Gastrocnemius medialis (tissue), 4 donors: ENCODE data around the gene CUX1. TPM values are rescaled to one million over a fixed set of nuclear protein-coding genes. Genes with fewer than 3 reads are reported as not detected.
A peak's percentile ranks its signal among the peaks of the same experiment; 100 is the strongest.

Source experiments
- ATAC-seq, 2 donors: fragments of 150-250 bp; one replicate each; pipeline ENCODE4 v1.9.1; 2016
- DNase-seq, 2 donors: peaks; one replicate each; pipeline ENCODE4 v3.0.0-alpha.2; 2019
- H3K27ac ChIP-seq, 4 donors: fragments of 200-600 bp; sonication (generic); 1 replicate in 1 of 4; 2 replicates in 3 of 4; pipeline ENCODE4 v1.5.1; 2016 to 2018; ENCODE audit warnings: mild to moderate bottlenecking in 2 of 4, moderate library complexity in 1 of 4
- H3K27me3 ChIP-seq, 3 donors: fragments of 200-600 bp; sonication (generic) in 2 of 3; 1 replicate in 1 of 3; 2 replicates in 2 of 3; pipeline versions ENCODE4 v1.5.1 to v1.6.0; 2016 to 2019; ENCODE audit warnings: mild to moderate bottlenecking in 1 of 3, moderate library complexity in 1 of 3
- H3K36me3 ChIP-seq, 2 donors: fragments of 200-600 bp; sonication (generic) in 1 of 2; one replicate each; pipeline ENCODE4 v1.5.1; 2017 to 2018
- H3K4me1 ChIP-seq, 2 donors: fragments of 200-600 bp; sonication (generic) in 1 of 2; one replicate each; pipeline ENCODE4 v1.5.1; 2016 to 2017; ENCODE audit warnings: mild to moderate bottlenecking in 2 of 2
- H3K4me3 ChIP-seq, 4 donors: fragments of 200-600 bp; sonication (generic) in 3 of 4; 1 replicate in 1 of 4; 2 replicates in 3 of 4; pipeline ENCODE4 v1.5.1; 2016 to 2019; ENCODE audit warnings: mild to moderate bottlenecking in 2 of 4
- H3K9me3 ChIP-seq, 3 donors: fragments of 200-600 bp; sonication (generic) in 2 of 3; 1 replicate in 1 of 3; 2 replicates in 2 of 3; pipeline ENCODE4 v1.5.1; 2016 to 2019
- POLR2A ChIP-seq, 2 donors: fragments of 450-650 bp; IDR thresholded peaks; one replicate each; pipeline ENCODE4 v1.6.1; 2017; ENCODE audit warnings: antibody characterized with exemption in 2 of 2, mild to moderate bottlenecking in 2 of 2, moderate library complexity in 2 of 2
- in situ Hi-C, 4 donors: fragments of 200-750 bp; cut with MboI; loops; one replicate each; pipeline versions ENCODE4 v1.15.0 to v1.8.0; 2017; ENCODE audit warnings: low sequenced_read_pairs in 4 of 4
- intact Hi-C: fragments of 100-400 bp; cut with DNase I; formaldehyde crosslinking; loops from one replicate; pipeline ENCODE4 v1.15.1; 2023; ENCODE audit warnings: low total_unique reads
- total RNA-seq, 4 donors: library from RNA; depleted of rRNA; stranded (reverse); fragments of >200 nt; gene quantifications; one replicate each; pipeline versions ENCODE4 v1.1.0 to v1.2.3, GENCODE V29; 2016
- TF ChIP-seq, protein P1 (sequence below), 5 experiments: fragments of 450-650 bp in 3 of 5; fragments of 200-600 bp in 2 of 5; sonication (generic) in 2 of 5; IDR thresholded peaks in 4 of 5; conservative IDR thresholded peaks in 1 of 5; 1 replicate in 4 of 5; 2 replicates in 1 of 5; pipeline ENCODE4 v1.5.1; 2016 to 2019; ENCODE audit warnings: antibody characterized with exemption in 5 of 5, mild to moderate bottlenecking in 3 of 5, moderate library complexity in 3 of 5

The CUX1 gene
- total RNA-seq, 4 donors from 2014 or later, result 44.1 to 57.9 (median 54.9) TPM

DNA sequence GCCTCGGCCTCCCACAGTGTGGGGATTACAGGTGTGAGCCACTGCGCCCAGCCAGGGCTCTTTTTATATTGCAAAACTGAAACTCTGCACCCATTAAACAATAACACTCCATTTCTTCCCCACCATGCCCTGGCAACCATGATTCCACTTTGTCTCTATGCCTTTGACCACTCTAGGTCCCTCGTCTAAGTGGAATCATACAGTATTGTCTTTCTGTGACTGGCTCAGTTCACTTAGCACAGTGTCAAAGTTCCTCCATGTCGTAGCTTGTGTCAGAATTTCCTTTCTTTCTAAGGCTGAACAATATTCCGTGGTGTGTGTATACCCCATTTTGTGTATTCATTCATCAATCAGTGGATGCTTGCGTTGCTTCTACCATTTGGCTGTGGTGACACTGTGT is 46.2 kb downstream of the CUX1 start:
- no peak for DNase-seq
- Histone ChIP-seq H3K4me3 (no peak overlapping the region), H3K27me3 (no peaks in the 10 kb centered on the region), H3K4me1 (peaks cover 90 to 91% of the 10 kb centered on the region in 2 donors), H3K27ac (peak overlapping the region; percentile 84 to 93 (median 91)), H3K9me3 (no peaks in the 10 kb centered on the region), H3K36me3 (no peaks in the 10 kb centered on the region)
- ATAC-seq, result no peak
- intact Hi-C loops, result no loop called here
- no peak for TF ChIP-seq POLR2A (IDR thresholded peaks at IDR 0.05)
- TF ChIP-seq, protein P1, sequence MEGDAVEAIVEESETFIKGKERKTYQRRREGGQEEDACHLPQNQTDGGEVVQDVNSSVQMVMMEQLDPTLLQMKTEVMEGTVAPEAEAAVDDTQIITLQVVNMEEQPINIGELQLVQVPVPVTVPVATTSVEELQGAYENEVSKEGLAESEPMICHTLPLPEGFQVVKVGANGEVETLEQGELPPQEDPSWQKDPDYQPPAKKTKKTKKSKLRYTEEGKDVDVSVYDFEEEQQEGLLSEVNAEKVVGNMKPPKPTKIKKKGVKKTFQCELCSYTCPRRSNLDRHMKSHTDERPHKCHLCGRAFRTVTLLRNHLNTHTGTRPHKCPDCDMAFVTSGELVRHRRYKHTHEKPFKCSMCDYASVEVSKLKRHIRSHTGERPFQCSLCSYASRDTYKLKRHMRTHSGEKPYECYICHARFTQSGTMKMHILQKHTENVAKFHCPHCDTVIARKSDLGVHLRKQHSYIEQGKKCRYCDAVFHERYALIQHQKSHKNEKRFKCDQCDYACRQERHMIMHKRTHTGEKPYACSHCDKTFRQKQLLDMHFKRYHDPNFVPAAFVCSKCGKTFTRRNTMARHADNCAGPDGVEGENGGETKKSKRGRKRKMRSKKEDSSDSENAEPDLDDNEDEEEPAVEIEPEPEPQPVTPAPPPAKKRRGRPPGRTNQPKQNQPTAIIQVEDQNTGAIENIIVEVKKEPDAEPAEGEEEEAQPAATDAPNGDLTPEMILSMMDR (IDR thresholded peaks at IDR 0.05 in 4 of 5, conservative IDR thresholded peaks at IDR 0.05 in 1 of 5), result no peak
- in situ Hi-C loops, result loop anchor here in 1 of 4 donors (10.0 kb wide), 1 partner anchor 91 kb away; no protein-coding TSS in a partner anchor

GRCh38 chr7:101864039-101864438 is 46.6 kb downstream of the CUX1 start:
- no peaks in the 10 kb centered on the region for H3K27me3 ChIP-seq
- in situ Hi-C loops (loop anchor here in 1 of 4 donors (10.0 kb wide), 1 partner anchor 91 kb away; no protein-coding TSS in a partner anchor), intact Hi-C loops (no loop called here)
- H3K9me3 ChIP-seq, result no peaks in the 10 kb centered on the region
- no peaks in the 10 kb centered on the region for H3K36me3 ChIP-seq
- no peak for TF ChIP-seq POLR2A (IDR thresholded peaks at IDR 0.05)
- TF ChIP-seq, protein P1 (IDR thresholded peaks at IDR 0.05 in 4 of 5, conservative IDR thresholded peaks at IDR 0.05 in 1 of 5), result no peak
- H3K27ac ChIP-seq, result peak overlapping the region; percentile 84 to 93 (median 91)
- peaks cover 87 to 90% of the 10 kb centered on the region in 2 donors for H3K4me1 ChIP-seq
- no peak overlapping the region for H3K4me3 ChIP-seq
- no peak for ATAC-seq
- DNase-seq, result no peak

GRCh38 chr7:101865031-101865430 is 47.6 kb downstream of the CUX1 start:
- Histone ChIP-seq H3K27me3 (no peaks in the 10 kb centered on the region), H3K4me1 (peaks cover 84 to 90% of the 10 kb centered on the region in 2 donors), H3K36me3 (no peaks in the 10 kb centered on the region), H3K4me3 (peak overlapping the region in 1 of 4 donors; percentile 35), H3K9me3 (no peaks in the 10 kb centered on the region), H3K27ac (peak overlapping the region; percentile 84 to 93 (median 91))
- no peak for DNase-seq
- intact Hi-C loops, result no loop called here
- in situ Hi-C loops, result loop anchor here in 1 of 4 donors (10.0 kb wide), 1 partner anchor 90 kb away; no protein-coding TSS in a partner anchor
- ATAC-seq, result no peak
- TF ChIP-seq POLR2A (IDR thresholded peaks at IDR 0.05), result no peak
- TF ChIP-seq, protein P1 (IDR thresholded peaks at IDR 0.05 in 4 of 5, conservative IDR thresholded peaks at IDR 0.05 in 1 of 5), result peak in 1 of 5 experiments; percentile 39

GRCh38 chr7:101865455-101865854 is 48.0 kb downstream of the CUX1 start:
- intact Hi-C loops (no loop called here), in situ Hi-C loops (loop anchor here in 1 of 4 donors (10.0 kb wide), 1 partner anchor 89 kb away; no protein-coding TSS in a partner anchor)
- Histone ChIP-seq H3K27ac (peak overlapping the region; percentile 84 to 93 (median 91)), H3K4me1 (peaks cover 84 to 90% of the 10 kb centered on the region in 2 donors), H3K36me3 (no peaks in the 10 kb centered on the region), H3K27me3 (no peaks in the 10 kb centered on the region), H3K4me3 (peak overlapping the region in 2 of 4 donors; percentile 18 to 35), H3K9me3 (no peaks in the 10 kb centered on the region)
- peak; percentile 25 to 62 for TF ChIP-seq POLR2A (IDR thresholded peaks at IDR 0.05)
- TF ChIP-seq, protein P1 (IDR thresholded peaks at IDR 0.05 in 4 of 5, conservative IDR thresholded peaks at IDR 0.05 in 1 of 5), result no peak
- ATAC-seq (peak; percentile 59 to 78), DNase-seq (peak; percentile 74 to 81)
